ENCODE measurements around the gene FARS2. TPM values are rescaled to one million over a fixed set of nuclear protein-coding genes. Genes with fewer than 3 reads are reported as not detected.
"Not testable (repeated sequence)": the region's sequence is repeated elsewhere in the genome, so short reads cannot be mapped to it uniquely, and the experiment has no call there.

The FARS2 gene
- total RNA-seq, 1 donor from 2014 or later, result 19.5 TPM

- intact Hi-C loops (cut with micrococcal nuclease), result no loop called here
Measured at GRCh38 chr6:5676701-5677100, 415.4 kb downstream of the FARS2 start.

GRCh38 chr6:5677219-5678000 is 416.1 kb downstream of the FARS2 start:
- intact Hi-C loops (cut with micrococcal nuclease), result no loop called here

GRCh38 chr6:5679270-5679669 is 418.0 kb downstream of the FARS2 start:
- intact Hi-C loops (cut with micrococcal nuclease), result no loop called here

- intact Hi-C loops (cut with micrococcal nuclease), result no loop called here
Measured at GRCh38 chr6:5679691-5680090, 418.4 kb downstream of the FARS2 start.

- intact Hi-C loops (cut with micrococcal nuclease), result no loop called here
Measured at GRCh38 chr6:5680095-5680494, 418.8 kb downstream of the FARS2 start.

GRCh38 chr6:5681480-5681879 is 420.2 kb downstream of the FARS2 start:
- intact Hi-C loops (cut with micrococcal nuclease), result no loop called here

GRCh38 chr6:5682530-5682929 is 421.2 kb downstream of the FARS2 start:
- intact Hi-C loops (cut with micrococcal nuclease), result no loop called here

- intact Hi-C loops (cut with micrococcal nuclease), result not testable (repeated sequence)
Measured at GRCh38 chr6:5683747-5684146, 422.4 kb downstream of the FARS2 start.

- intact Hi-C loops (cut with micrococcal nuclease), result no loop called here
Measured at GRCh38 chr6:5684320-5685053, 423.2 kb downstream of the FARS2 start.

- intact Hi-C loops (cut with micrococcal nuclease), result no loop called here
Measured at GRCh38 chr6:5693225-5694145, 432.2 kb downstream of the FARS2 start.

GRCh38 chr6:5695260-5696245 is 434.2 kb downstream of the FARS2 start:
- intact Hi-C loops (cut with micrococcal nuclease), result no loop called here

GRCh38 chr6:5697508-5697907 is 436.2 kb downstream of the FARS2 start:
- intact Hi-C loops (cut with micrococcal nuclease), result no loop called here

GRCh38 chr6:5698318-5698717 is 437.0 kb downstream of the FARS2 start:
- intact Hi-C loops (cut with micrococcal nuclease), result no loop called here

GRCh38 chr6:5699064-5699463 is 437.8 kb downstream of the FARS2 start:
- intact Hi-C loops (cut with micrococcal nuclease), result not testable (repeated sequence)

- intact Hi-C loops (cut with micrococcal nuclease), result no loop called here
Measured at GRCh38 chr6:5701174-5701573, 439.9 kb downstream of the FARS2 start.

GRCh38 chr6:5704708-5705107 is 443.4 kb downstream of the FARS2 start:
- intact Hi-C loops (cut with micrococcal nuclease), result no loop called here

GRCh38 chr6:5705252-5705651 is 443.9 kb downstream of the FARS2 start:
- intact Hi-C loops (cut with micrococcal nuclease), result no loop called here

- intact Hi-C loops (cut with micrococcal nuclease), result no loop called here
Measured at GRCh38 chr6:5706124-5707033, 445.1 kb downstream of the FARS2 start.

GRCh38 chr6:5707281-5708045 is 446.1 kb downstream of the FARS2 start:
- intact Hi-C loops (cut with micrococcal nuclease), result no loop called here

Measured in T-helper 2 cell treated with Interferon-gamma antibody and Interleukin-4, amounts not matched to agents 100 ng/mL and 5 ng/mL, for 36 hours (primary cell).